ENCODE measurements around the gene SNCG.

DNA sequence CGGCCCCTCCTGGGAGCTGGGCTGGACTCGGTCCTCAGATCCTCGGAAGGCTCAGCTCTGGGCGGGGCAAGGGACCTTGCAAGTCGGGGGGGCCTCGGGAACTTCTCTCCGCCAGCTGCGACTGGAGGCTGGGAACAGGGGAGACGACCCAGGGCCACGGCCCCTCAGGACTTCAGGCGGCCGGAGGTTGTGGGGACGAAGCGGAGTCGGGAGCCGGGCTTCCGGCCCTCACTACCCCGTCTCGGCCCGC is 12.5 kb downstream of the SNCG start:
- TF ChIP-seq, protein P1, sequence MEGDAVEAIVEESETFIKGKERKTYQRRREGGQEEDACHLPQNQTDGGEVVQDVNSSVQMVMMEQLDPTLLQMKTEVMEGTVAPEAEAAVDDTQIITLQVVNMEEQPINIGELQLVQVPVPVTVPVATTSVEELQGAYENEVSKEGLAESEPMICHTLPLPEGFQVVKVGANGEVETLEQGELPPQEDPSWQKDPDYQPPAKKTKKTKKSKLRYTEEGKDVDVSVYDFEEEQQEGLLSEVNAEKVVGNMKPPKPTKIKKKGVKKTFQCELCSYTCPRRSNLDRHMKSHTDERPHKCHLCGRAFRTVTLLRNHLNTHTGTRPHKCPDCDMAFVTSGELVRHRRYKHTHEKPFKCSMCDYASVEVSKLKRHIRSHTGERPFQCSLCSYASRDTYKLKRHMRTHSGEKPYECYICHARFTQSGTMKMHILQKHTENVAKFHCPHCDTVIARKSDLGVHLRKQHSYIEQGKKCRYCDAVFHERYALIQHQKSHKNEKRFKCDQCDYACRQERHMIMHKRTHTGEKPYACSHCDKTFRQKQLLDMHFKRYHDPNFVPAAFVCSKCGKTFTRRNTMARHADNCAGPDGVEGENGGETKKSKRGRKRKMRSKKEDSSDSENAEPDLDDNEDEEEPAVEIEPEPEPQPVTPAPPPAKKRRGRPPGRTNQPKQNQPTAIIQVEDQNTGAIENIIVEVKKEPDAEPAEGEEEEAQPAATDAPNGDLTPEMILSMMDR (IDR thresholded peaks at IDR 0.05) = peak in 1 of 6 experiments; percentile 19
- TF ChIP-seq POLR2A (IDR thresholded peaks at IDR 0.05) = peak in 3 of 4 donors; percentile 91 to 98 (median 98)
